NT2/D1 (cell line): ENCODE data around the gene LRRC27.

Experiments
- YY1 ChIP-seq: IDR thresholded peaks from 2 replicates; pipeline ENCODE4 v1.6.1; 2011; ENCODE audit not compliant: insufficient read length, insufficient read depth
- ZNF274 ChIP-seq: IDR thresholded peaks from 2 replicates; pipeline ENCODE4 v1.6.1; 2011; ENCODE audit warnings: mild to moderate bottlenecking, low read depth, low read length

DNA sequence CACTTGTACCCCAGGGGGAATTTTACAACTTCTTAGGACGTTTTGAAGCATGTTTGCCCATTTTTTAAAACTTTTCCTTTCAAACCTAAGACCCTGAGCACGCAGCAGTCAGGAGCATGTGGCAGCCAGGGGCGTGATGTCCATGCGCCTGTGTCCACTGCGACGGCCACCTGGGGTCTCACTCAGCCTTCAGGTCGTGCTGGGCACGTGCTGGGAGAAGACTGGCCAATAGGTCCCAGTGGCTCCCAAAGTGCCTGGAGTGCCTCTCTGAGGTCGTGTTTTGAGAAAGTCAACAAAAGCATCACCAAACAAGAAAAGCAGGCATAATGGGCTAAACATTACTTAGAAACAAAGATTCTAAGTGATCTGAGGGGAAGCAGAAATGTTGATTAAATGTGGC lies 14.8 kb downstream of the LRRC27 start:
- no peak for TF ChIP-seq ZNF274
- TF ChIP-seq YY1, result no peak
